Measurements from ENCODE around the gene WFDC1. TPM values are rescaled to one million over a fixed set of nuclear protein-coding genes. Genes with fewer than 3 reads are reported as not detected.

The WFDC1 gene
- total and polyA plus RNA-seq, 4 donors = 1.0 to 5.2 (median 2.9) TPM

DNA sequence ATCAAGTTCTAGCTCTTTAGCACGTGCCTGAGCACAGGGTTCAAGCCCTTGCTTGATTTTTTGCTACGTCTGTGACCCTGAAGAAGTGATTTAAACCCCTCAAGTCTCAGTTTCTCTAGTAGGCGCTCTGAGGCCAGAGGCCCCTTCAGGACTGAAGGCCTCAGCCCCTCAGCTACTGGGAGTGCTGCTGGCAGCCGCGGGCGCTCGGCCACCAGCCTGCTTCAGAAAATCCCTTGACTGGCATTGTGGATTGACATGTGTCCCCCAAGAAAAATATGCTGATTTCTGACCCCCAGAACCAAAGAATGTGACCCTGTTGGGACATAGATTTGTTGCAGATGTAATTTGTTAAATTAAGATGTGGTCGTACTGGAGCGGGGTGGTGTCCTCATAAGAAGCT lies 20.2 kb upstream of the WFDC1 start:
- no peak for DNase-seq (ENCODE audit: low spot score)
- Histone ChIP-seq H3K4me3 (ENCODE audit: low read depth in 1 of 3, low read length in 3 of 3) (no peak overlapping the region), H3K27me3 (ENCODE audit: control insufficient read depth in 4 of 4, insufficient read depth in 4 of 4, low read length in 3 of 4) (no peaks in the 10 kb centered on the region), H3K4me1 (ENCODE audit: control insufficient read depth in 4 of 4, insufficient read depth in 4 of 4, low read length in 3 of 4) (no peaks in the 10 kb centered on the region), H3K9me3 (ENCODE audit: control insufficient read depth in 4 of 4, low read length in 3 of 4) (no peaks in the 10 kb centered on the region), H3K9ac (ENCODE audit: low read depth in 1 of 2, low read length in 2 of 2) (no peak overlapping the region), H3K27ac (ENCODE audit: low read depth in 1 of 2, low read length in 2 of 2) (no peak overlapping the region), H3K36me3 (ENCODE audit: control insufficient read depth in 4 of 4, insufficient read depth in 3 of 4, low read depth in 1 of 4, low read length in 3 of 4) (no peaks in the 10 kb centered on the region)
- no peak for TF ChIP-seq ZBTB33 (IDR thresholded peaks at IDR 0.05)
- TF ChIP-seq RAD21 (IDR thresholded peaks at IDR 0.05) = no peak
- TF ChIP-seq EGR1 (IDR thresholded peaks at IDR 0.05; ENCODE audit: low read depth in 2 of 2) = no peak
- no peak for TF ChIP-seq FOXA1 (IDR thresholded peaks at IDR 0.05)
- TF ChIP-seq RXRA (IDR thresholded peaks at IDR 0.05) = no peak
- WGBS = 91% methylated on average over 9 of the region's 9 CpGs

DNA sequence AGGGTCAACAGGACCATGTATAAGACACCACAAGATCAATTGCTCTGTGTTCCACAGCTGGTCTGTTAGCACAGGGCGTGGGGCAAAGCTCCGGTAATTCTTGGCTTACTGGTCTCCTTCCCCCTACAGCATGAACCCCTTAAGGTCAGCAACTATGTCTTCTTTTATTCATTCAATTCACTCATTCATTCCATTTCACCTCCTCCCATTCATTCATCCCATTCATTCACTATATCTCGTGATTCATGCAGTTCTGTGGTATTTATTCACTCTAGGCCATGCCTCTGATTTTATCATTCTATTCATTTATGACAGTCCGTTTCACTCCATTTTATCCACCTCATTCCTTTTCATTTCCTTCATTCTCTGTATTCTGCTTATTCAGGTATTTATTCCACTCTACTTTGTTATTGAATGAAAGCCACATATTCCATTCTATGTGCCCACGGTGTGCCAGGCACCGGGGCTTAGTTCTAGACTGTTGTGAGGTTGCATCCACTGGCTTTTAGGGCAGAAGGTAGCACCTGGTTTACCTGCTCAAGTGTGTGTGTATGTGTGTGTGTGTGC lies 19.0 kb upstream of the WFDC1 start:
- no peak for DNase-seq (ENCODE audit: low spot score)
- no peaks in the 10 kb centered on the region for H3K36me3 ChIP-seq (ENCODE audit: control insufficient read depth in 4 of 4, insufficient read depth in 3 of 4, low read depth in 1 of 4, low read length in 3 of 4)
- H3K9ac ChIP-seq (ENCODE audit: low read depth in 1 of 2, low read length in 2 of 2) = no peak overlapping the region
- H3K9me3 ChIP-seq (ENCODE audit: control insufficient read depth in 4 of 4, low read length in 3 of 4) = no peaks in the 10 kb centered on the region
- no peak overlapping the region for H3K4me3 ChIP-seq (ENCODE audit: low read depth in 1 of 3, low read length in 3 of 3)
- WGBS = 85% methylated on average over 6 of the region's 6 CpGs
- no peaks in the 10 kb centered on the region for H3K4me1 ChIP-seq (ENCODE audit: control insufficient read depth in 4 of 4, insufficient read depth in 4 of 4, low read length in 3 of 4)
- TF ChIP-seq NR2F2 (IDR thresholded peaks at IDR 0.05) (no peak), CTCF (IDR thresholded peaks at IDR 0.05; ENCODE audit: low read depth, low read length, missing input control) (no peak)
- TF ChIP-seq, protein P1, sequence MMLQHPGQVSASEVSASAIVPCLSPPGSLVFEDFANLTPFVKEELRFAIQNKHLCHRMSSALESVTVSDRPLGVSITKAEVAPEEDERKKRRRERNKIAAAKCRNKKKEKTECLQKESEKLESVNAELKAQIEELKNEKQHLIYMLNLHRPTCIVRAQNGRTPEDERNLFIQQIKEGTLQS (IDR thresholded peaks at IDR 0.05) = no peak
- no peaks in the 10 kb centered on the region for H3K27me3 ChIP-seq (ENCODE audit: control insufficient read depth in 4 of 4, insufficient read depth in 4 of 4, low read length in 3 of 4)
- H3K27ac ChIP-seq (ENCODE audit: low read depth in 1 of 2, low read length in 2 of 2) = no peak overlapping the region

GRCh38 chr16:84277244-84277823 lies 17.3 kb upstream of the WFDC1 start:
- peak; percentile 76 for DNase-seq (ENCODE audit: low spot score)
- no peaks in the 10 kb centered on the region for H3K27me3 ChIP-seq (ENCODE audit: control insufficient read depth in 4 of 4, insufficient read depth in 4 of 4, low read length in 3 of 4)
- TF ChIP-seq, protein P2, sequence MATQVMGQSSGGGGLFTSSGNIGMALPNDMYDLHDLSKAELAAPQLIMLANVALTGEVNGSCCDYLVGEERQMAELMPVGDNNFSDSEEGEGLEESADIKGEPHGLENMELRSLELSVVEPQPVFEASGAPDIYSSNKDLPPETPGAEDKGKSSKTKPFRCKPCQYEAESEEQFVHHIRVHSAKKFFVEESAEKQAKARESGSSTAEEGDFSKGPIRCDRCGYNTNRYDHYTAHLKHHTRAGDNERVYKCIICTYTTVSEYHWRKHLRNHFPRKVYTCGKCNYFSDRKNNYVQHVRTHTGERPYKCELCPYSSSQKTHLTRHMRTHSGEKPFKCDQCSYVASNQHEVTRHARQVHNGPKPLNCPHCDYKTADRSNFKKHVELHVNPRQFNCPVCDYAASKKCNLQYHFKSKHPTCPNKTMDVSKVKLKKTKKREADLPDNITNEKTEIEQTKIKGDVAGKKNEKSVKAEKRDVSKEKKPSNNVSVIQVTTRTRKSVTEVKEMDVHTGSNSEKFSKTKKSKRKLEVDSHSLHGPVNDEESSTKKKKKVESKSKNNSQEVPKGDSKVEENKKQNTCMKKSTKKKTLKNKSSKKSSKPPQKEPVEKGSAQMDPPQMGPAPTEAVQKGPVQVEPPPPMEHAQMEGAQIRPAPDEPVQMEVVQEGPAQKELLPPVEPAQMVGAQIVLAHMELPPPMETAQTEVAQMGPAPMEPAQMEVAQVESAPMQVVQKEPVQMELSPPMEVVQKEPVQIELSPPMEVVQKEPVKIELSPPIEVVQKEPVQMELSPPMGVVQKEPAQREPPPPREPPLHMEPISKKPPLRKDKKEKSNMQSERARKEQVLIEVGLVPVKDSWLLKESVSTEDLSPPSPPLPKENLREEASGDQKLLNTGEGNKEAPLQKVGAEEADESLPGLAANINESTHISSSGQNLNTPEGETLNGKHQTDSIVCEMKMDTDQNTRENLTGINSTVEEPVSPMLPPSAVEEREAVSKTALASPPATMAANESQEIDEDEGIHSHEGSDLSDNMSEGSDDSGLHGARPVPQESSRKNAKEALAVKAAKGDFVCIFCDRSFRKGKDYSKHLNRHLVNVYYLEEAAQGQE (IDR thresholded peaks at IDR 0.05) = no peak
- TF ChIP-seq, protein P3, sequence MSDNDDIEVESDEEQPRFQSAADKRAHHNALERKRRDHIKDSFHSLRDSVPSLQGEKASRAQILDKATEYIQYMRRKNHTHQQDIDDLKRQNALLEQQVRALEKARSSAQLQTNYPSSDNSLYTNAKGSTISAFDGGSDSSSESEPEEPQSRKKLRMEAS (IDR thresholded peaks at IDR 0.05) = no peak
- TF ChIP-seq RAD21 (IDR thresholded peaks at IDR 0.05) = peak; percentile 72 to 83
- no peak for TF ChIP-seq EGR1 (IDR thresholded peaks at IDR 0.05; ENCODE audit: low read depth in 2 of 2)
- TF ChIP-seq YY1 (IDR thresholded peaks at IDR 0.05) = no peak
- TF ChIP-seq CTCF (IDR thresholded peaks at IDR 0.05; ENCODE audit: low read depth, low read length, missing input control) = peak; percentile 72
- TF ChIP-seq FOXA1 (IDR thresholded peaks at IDR 0.05) = no peak
- no peak for TF ChIP-seq FOXA2 (IDR thresholded peaks at IDR 0.05)
- no peaks in the 10 kb centered on the region for H3K36me3 ChIP-seq (ENCODE audit: control insufficient read depth in 4 of 4, insufficient read depth in 3 of 4, low read depth in 1 of 4, low read length in 3 of 4)
- no peaks in the 10 kb centered on the region for H3K4me1 ChIP-seq (ENCODE audit: control insufficient read depth in 4 of 4, insufficient read depth in 4 of 4, low read length in 3 of 4)
- H3K9ac ChIP-seq (ENCODE audit: low read depth in 1 of 2, low read length in 2 of 2) = no peak overlapping the region
- no peak overlapping the region for H3K27ac ChIP-seq (ENCODE audit: low read depth in 1 of 2, low read length in 2 of 2)
- 31% methylated on average over 10 of the region's 10 CpGs for WGBS
- no peaks in the 10 kb centered on the region for H3K9me3 ChIP-seq (ENCODE audit: control insufficient read depth in 4 of 4, low read length in 3 of 4)
- H3K4me3 ChIP-seq (ENCODE audit: low read depth in 1 of 3, low read length in 3 of 3) = no peak overlapping the region

All from liver (tissue), 9 donors.